ENCODE data around the gene INPP5D. TPM values are rescaled to one million over a fixed set of nuclear protein-coding genes. Genes with fewer than 3 reads are reported as not detected.

INPP5D gene
- total and polyA plus RNA-seq, 2 donors (not counting 1 experiment from before 2014, with no cell fraction given) = 152 to 444 TPM

GRCh38 chr2:233082222-233082930, 22.2 kb downstream of the INPP5D start:
- Mint-ChIP-seq H3K4me3 (peak overlapping the region; percentile 78), H3K4me1 (peaks cover 95% of the 10 kb centered on the region), H3K27me3 (no peaks in the 10 kb centered on the region), H3K27ac (peak overlapping the region; percentile 94), H3K9me3 (ENCODE audit: insufficient read depth) (no peaks in the 10 kb centered on the region)
- peak overlapping the region in 4 of 5 experiments; percentile 7 to 48 (median 20) for H3K4me3 ChIP-seq (ENCODE audit: control extremely low read depth in 1 of 5, extremely low read depth in 1 of 5, insufficient read depth in 1 of 5, low read depth in 2 of 5, low read length in 4 of 5)
- H4K20me1 ChIP-seq (ENCODE audit: control insufficient read depth, insufficient read depth, low read length, poor library complexity, severe bottlenecking) = peaks cover 5% of the 10 kb centered on the region
- ATAC-seq (ENCODE audit: low read depth) (peak; percentile 35), DNase-seq (peak; percentile 78)
- H3K9ac ChIP-seq (ENCODE audit: low read length) = peak overlapping the region; percentile 38
- H3K4me1 ChIP-seq (ENCODE audit: control insufficient read depth in 2 of 2, insufficient read depth in 2 of 2, low read length in 2 of 2) = peaks cover 96 to 100% of the 10 kb centered on the region in 2 donors
- H2AFZ ChIP-seq (ENCODE audit: insufficient read depth, low read depth, low read length, poor library complexity, severe bottlenecking) = no peak overlapping the region
- TF ChIP-seq EZH2 (IDR thresholded peaks at IDR 0.05; ENCODE audit: borderline replicate concordance, insufficient read depth, low read depth, low read length, poor library complexity, severe bottlenecking) = no peak
- TF ChIP-seq, protein P1, sequence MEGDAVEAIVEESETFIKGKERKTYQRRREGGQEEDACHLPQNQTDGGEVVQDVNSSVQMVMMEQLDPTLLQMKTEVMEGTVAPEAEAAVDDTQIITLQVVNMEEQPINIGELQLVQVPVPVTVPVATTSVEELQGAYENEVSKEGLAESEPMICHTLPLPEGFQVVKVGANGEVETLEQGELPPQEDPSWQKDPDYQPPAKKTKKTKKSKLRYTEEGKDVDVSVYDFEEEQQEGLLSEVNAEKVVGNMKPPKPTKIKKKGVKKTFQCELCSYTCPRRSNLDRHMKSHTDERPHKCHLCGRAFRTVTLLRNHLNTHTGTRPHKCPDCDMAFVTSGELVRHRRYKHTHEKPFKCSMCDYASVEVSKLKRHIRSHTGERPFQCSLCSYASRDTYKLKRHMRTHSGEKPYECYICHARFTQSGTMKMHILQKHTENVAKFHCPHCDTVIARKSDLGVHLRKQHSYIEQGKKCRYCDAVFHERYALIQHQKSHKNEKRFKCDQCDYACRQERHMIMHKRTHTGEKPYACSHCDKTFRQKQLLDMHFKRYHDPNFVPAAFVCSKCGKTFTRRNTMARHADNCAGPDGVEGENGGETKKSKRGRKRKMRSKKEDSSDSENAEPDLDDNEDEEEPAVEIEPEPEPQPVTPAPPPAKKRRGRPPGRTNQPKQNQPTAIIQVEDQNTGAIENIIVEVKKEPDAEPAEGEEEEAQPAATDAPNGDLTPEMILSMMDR (IDR thresholded peaks at IDR 0.05) = no peak
- ChIA-PET POLR2A (interaction anchor here (0.5 to 8.4 kb wide), 10 partner anchors 9 to 42 kb away, joined by 3 to 112 read pairs (median 16); partner anchors contain the start of gene INPP5D), CTCF (interaction anchor here (0.5 to 7.9 kb wide), 11 partner anchors 10 to 321 kb away, joined by 3 to 70 read pairs (median 5); partner anchors contain the start of genes ATG16L1 and INPP5D)
- H3K4me2 ChIP-seq (replicated peaks; ENCODE audit: low read depth, low read length, poor library complexity, severe bottlenecking) = peak overlapping the region; percentile 72
- H3K79me2 ChIP-seq (ENCODE audit: control insufficient read depth, insufficient read depth, low read length) = peaks cover 95% of the 10 kb centered on the region
- no peaks in the 10 kb centered on the region for H3K27me3 ChIP-seq (replicated peaks in 1 of 4; ENCODE audit: control extremely low read depth in 1 of 4, control insufficient read depth in 3 of 4, insufficient read depth in 4 of 4, low read length in 3 of 4)
- WGBS (ENCODE audit: insufficient coverage) = 3% methylated on average over 3 of the region's 11 CpGs
- intact Hi-C loops (cut with micrococcal nuclease) = loop anchor here (1.0 to 5.0 kb wide), 3 partner anchors 18 to 40 kb away; partner anchors contain the start of gene INPP5D
- peak overlapping the region; percentile 88 for H3K27ac ChIP-seq (ENCODE audit: low read length in 2 of 2)
- peaks cover 0 to 77% of the 10 kb centered on the region in 2 experiments for H3K36me3 ChIP-seq (replicated peaks in 1 of 2; ENCODE audit: control extremely low read depth in 1 of 2, control insufficient read depth in 1 of 2, extremely low read depth in 1 of 2, insufficient read depth in 2 of 2, low read length in 1 of 2)
- H3K9me3 ChIP-seq (ENCODE audit: control extremely low read depth in 1 of 3, control insufficient read depth in 2 of 3, insufficient read depth in 1 of 3, low read length in 2 of 3) = no peaks in the 10 kb centered on the region
